Measurements from ENCODE around the gene IGF2BP1.
"Not testable (repeated sequence)": the region's sequence is repeated elsewhere in the genome, so short reads cannot be mapped to it uniquely, and the experiment has no call there.

Gene IGF2BP1

GRCh38 chr17:49038544-49038943, 41.4 kb downstream of the IGF2BP1 start:
- no peaks in the 10 kb centered on the region for H3K9me2 ChIP-seq (replicated peaks; ENCODE audit: insufficient read depth, low read length)
- H3F3A ChIP-seq (ENCODE audit: insufficient read depth, low read length), result no peaks in the 10 kb centered on the region
- DNase-seq, result no peak
- H4K20me1 ChIP-seq (ENCODE audit: insufficient read depth, low read length), result no peaks in the 10 kb centered on the region
- no peak overlapping the region for H3K27ac ChIP-seq (ENCODE audit: low read length)
- no peaks in the 10 kb centered on the region for H3K79me2 ChIP-seq (ENCODE audit: low read length)
- no peaks in the 10 kb centered on the region for H3K36me3 ChIP-seq (replicated peaks; ENCODE audit: insufficient read depth, low read length)
- no peak overlapping the region for H3K4me3 ChIP-seq (ENCODE audit: low read length)
- H3K9ac ChIP-seq (ENCODE audit: low read length), result no peak overlapping the region
- H3K4me1 ChIP-seq (ENCODE audit: low read length), result no peaks in the 10 kb centered on the region
- H3K9me3 ChIP-seq (replicated peaks; ENCODE audit: insufficient read depth, low read length), result no peaks in the 10 kb centered on the region
- peaks cover 31% of the 10 kb centered on the region for H3K27me3 ChIP-seq (replicated peaks; ENCODE audit: insufficient read depth, low read length)
- no peak overlapping the region for H3K4me2 ChIP-seq (ENCODE audit: low read depth, low read length)
- TF ChIP-seq EZH2phosphoT487 (IDR thresholded peaks at IDR 0.05; ENCODE audit: low read length) (no peak), EZH2 (optimal IDR thresholded peaks at IDR 0.05; ENCODE audit: low read depth, low read length) (no peak), CTCF (IDR thresholded peaks at IDR 0.05; ENCODE audit: low read length) (no peak)
- H2AFZ ChIP-seq (ENCODE audit: low read length), result no peak overlapping the region

- not testable (repeated sequence) for H3F3A ChIP-seq (ENCODE audit: insufficient read depth, low read length); H2AFZ ChIP-seq (ENCODE audit: low read length); H3K36me3 ChIP-seq (replicated peaks; ENCODE audit: insufficient read depth, low read length); H3K27ac ChIP-seq (ENCODE audit: low read length); H3K9ac ChIP-seq (ENCODE audit: low read length); H3K9me3 ChIP-seq (replicated peaks; ENCODE audit: insufficient read depth, low read length); H3K9me2 ChIP-seq (replicated peaks; ENCODE audit: insufficient read depth, low read length); H4K20me1 ChIP-seq (ENCODE audit: insufficient read depth, low read length); H3K4me3 ChIP-seq (ENCODE audit: low read length); H3K4me1 ChIP-seq (ENCODE audit: low read length); DNase-seq; H3K4me2 ChIP-seq (ENCODE audit: low read depth, low read length); H3K79me2 ChIP-seq (ENCODE audit: low read length)
- peaks cover 35% of the 10 kb centered on the region for H3K27me3 ChIP-seq (replicated peaks; ENCODE audit: insufficient read depth, low read length)
Observed at GRCh38 chr17:49039518-49039917, 42.3 kb downstream of the IGF2BP1 start.

- Histone ChIP-seq H3K79me2 (ENCODE audit: low read length) (no peaks in the 10 kb centered on the region), H3K27ac (ENCODE audit: low read length) (no peak overlapping the region), H3K27me3 (replicated peaks; ENCODE audit: insufficient read depth, low read length) (peaks cover 38% of the 10 kb centered on the region), H3K4me1 (ENCODE audit: low read length) (no peaks in the 10 kb centered on the region), H3K9me3 (replicated peaks; ENCODE audit: insufficient read depth, low read length) (no peaks in the 10 kb centered on the region), H3K4me2 (ENCODE audit: low read depth, low read length) (no peak overlapping the region), H3K9ac (ENCODE audit: low read length) (no peak overlapping the region), H4K20me1 (ENCODE audit: insufficient read depth, low read length) (no peaks in the 10 kb centered on the region), H3K36me3 (replicated peaks; ENCODE audit: insufficient read depth, low read length) (no peaks in the 10 kb centered on the region), H2AFZ (ENCODE audit: low read length) (no peak overlapping the region), H3K9me2 (replicated peaks; ENCODE audit: insufficient read depth, low read length) (no peaks in the 10 kb centered on the region), H3F3A (ENCODE audit: insufficient read depth, low read length) (no peaks in the 10 kb centered on the region), H3K4me3 (ENCODE audit: low read length) (no peak overlapping the region)
- TF ChIP-seq CTCF (IDR thresholded peaks at IDR 0.05; ENCODE audit: low read length), result no peak
- TF ChIP-seq EZH2 (optimal IDR thresholded peaks at IDR 0.05; ENCODE audit: low read depth, low read length), result no peak
- TF ChIP-seq EZH2phosphoT487 (IDR thresholded peaks at IDR 0.05; ENCODE audit: low read length), result no peak
- no peak for DNase-seq
Observed at GRCh38 chr17:49041527-49041926, 44.3 kb downstream of the IGF2BP1 start.

- H3K36me3 ChIP-seq (replicated peaks; ENCODE audit: insufficient read depth, low read length), result no peaks in the 10 kb centered on the region
- peaks cover 20% of the 10 kb centered on the region for H3K27me3 ChIP-seq (replicated peaks; ENCODE audit: insufficient read depth, low read length)
- no peaks in the 10 kb centered on the region for H3K79me2 ChIP-seq (ENCODE audit: low read length)
- no peaks in the 10 kb centered on the region for H4K20me1 ChIP-seq (ENCODE audit: insufficient read depth, low read length)
- H3F3A ChIP-seq (ENCODE audit: insufficient read depth, low read length), result no peaks in the 10 kb centered on the region
- H3K9me3 ChIP-seq (replicated peaks; ENCODE audit: insufficient read depth, low read length), result no peaks in the 10 kb centered on the region
- no peak overlapping the region for H3K4me3 ChIP-seq (ENCODE audit: low read length)
- no peak overlapping the region for H2AFZ ChIP-seq (ENCODE audit: low read length)
- TF ChIP-seq EZH2phosphoT487 (IDR thresholded peaks at IDR 0.05; ENCODE audit: low read length), result no peak
- TF ChIP-seq CTCF (IDR thresholded peaks at IDR 0.05; ENCODE audit: low read length), result no peak
- no peak for TF ChIP-seq EZH2 (optimal IDR thresholded peaks at IDR 0.05; ENCODE audit: low read depth, low read length)
- no peaks in the 10 kb centered on the region for H3K9me2 ChIP-seq (replicated peaks; ENCODE audit: insufficient read depth, low read length)
- no peaks in the 10 kb centered on the region for H3K4me1 ChIP-seq (ENCODE audit: low read length)
- H3K4me2 ChIP-seq (ENCODE audit: low read depth, low read length), result no peak overlapping the region
- no peak for DNase-seq
- no peak overlapping the region for H3K9ac ChIP-seq (ENCODE audit: low read length)
- H3K27ac ChIP-seq (ENCODE audit: low read length), result no peak overlapping the region
Observed at GRCh38 chr17:49045376-49045775, 48.2 kb downstream of the IGF2BP1 start.
